ENCODE measurements around the gene TCEAL5. TPM values are rescaled to one million over a fixed set of nuclear protein-coding genes. Genes with fewer than 3 reads are reported as not detected.

TCEAL5 gene
- total RNA-seq, 4 donors from 2014 or later, result not detected

GRCh38 chrX:103275947-103276567 lies 493 bp downstream of the TCEAL5 start:
- TF ChIP-seq CTCF (IDR thresholded peaks at IDR 0.05; ENCODE audit: low read depth), result no peak

GRCh38 chrX:103274284-103274683 lies 2.3 kb downstream of the TCEAL5 start:
- TF ChIP-seq CTCF (IDR thresholded peaks at IDR 0.05; ENCODE audit: low read depth), result no peak

- TF ChIP-seq CTCF (IDR thresholded peaks at IDR 0.05; ENCODE audit: low read depth), result no peak
Measured at GRCh38 chrX:103258275-103258674, 18.3 kb downstream of the TCEAL5 start.

- no peak for TF ChIP-seq CTCF (IDR thresholded peaks at IDR 0.05; ENCODE audit: low read depth)
Measured at GRCh38 chrX:103256651-103257050, 19.9 kb downstream of the TCEAL5 start.

GRCh38 chrX:103254921-103255493 lies 21.5 kb downstream of the TCEAL5 start, which contains the start of gene TCEAL8:
Gene TCEAL8 (minus strand): TSS chrX:103255155. CDS start chrX:103253979, 1,176 bp downstream.
- no peak for TF ChIP-seq CTCF (IDR thresholded peaks at IDR 0.05; ENCODE audit: low read depth)

GRCh38 chrX:103254171-103254824 lies 22.3 kb downstream of the TCEAL5 start:
- no peak for TF ChIP-seq CTCF (IDR thresholded peaks at IDR 0.05; ENCODE audit: low read depth)

GRCh38 chrX:103253608-103254007 lies 22.9 kb downstream of the TCEAL5 start:
- no peak for TF ChIP-seq CTCF (IDR thresholded peaks at IDR 0.05; ENCODE audit: low read depth)
